Stimulated activated CD4-positive, alpha-beta T cell treated with anti-CD3 and anti-CD28 coated beads, Interleukin-2, amount 100 ng/mL, for 24 hours (primary cell): ENCODE measurements around the gene S100A2.
"Not testable (repeated sequence)": the region's sequence is repeated elsewhere in the genome, so short reads cannot be mapped to it uniquely, and the experiment has no call there.

Experiments used
- DNase-seq, 2 donors: peaks; one replicate each; pipeline ENCODE4 v3.0.0-alpha.2; 2020

S100A2 gene

DNA sequence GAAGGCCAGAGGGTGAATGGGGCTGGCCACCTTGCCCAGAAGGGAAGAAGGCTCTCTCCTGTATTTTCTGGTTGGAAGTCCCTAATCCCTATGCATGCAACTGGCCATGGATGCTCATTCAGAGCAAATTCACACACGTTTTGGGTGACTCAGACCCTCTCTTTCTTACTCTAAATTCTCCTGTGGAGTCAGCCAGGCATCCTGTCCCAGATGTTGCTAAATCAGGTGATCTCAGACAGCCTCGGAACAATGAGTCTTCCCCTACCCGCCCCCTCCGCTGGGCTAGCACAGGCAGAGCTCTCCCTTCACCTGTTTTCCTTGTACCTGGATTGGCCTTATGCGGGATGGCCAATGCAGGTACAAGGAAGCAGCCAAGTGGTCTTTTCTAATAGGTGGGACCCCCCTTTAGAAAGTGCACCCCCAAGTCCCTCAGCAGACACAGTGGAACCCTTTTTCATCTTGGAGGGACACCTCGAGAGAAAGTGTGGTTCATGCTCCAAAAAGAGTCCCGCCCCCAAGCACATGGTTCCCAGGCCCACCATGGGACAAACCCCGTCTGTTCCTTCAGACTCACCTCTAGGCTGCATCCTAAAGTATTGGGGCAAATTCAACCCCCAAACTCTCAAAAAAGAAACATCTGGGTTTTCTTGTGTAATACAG lies 38.5 kb downstream of the S100A2 start:
- DNase-seq: no peak

DNA sequence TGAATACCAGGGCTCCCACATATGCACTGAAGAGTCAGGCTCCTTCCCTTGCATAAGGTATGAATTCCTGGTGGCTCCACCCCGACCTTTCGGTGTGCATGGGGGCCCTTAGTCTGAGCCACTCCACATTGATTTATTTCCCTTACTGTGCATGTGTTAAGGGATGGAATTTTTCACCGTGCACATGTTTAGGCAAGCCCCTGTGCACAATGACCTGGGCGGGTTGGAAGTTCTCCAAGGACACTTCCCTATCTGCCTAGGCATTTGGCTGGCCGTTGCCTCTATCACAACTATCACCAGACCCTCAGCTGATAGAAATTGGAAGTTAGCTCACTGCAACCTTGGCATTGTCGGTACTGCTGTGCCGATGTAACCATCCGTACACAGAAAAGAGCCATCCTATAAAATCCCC lies 39.5 kb downstream of the S100A2 start:
- no peak for DNase-seq

DNA sequence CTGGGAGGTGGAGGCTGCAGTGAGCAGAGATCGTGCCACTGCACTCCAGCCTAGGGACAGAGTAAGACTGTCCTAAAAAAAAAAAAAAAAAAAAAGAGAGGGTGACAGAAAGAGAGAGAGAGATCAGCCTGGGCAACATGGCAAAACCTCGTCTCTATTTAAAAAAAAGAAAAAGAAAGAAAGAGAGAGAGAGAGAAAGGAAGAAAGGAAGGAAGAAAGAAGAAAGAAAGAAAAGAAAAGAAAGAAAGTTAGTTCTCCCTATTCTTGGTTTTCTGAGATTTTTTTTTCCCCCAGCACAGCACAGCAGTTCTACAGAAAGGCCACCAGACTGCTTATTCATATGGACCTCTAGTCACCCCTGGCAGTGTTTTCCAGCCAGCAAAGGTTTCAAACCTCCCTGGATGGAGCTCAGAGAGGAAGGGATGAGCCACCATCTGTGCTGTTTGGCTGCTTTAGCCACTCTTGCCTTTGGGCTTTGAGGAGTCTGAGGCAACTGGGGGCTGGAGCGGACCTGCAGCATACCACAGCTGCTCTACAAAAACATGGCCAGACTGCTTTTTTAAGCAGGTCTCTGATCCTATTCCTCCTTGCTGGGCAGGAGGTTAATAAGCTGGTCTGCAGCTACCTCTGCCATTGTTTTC lies 40.4 kb downstream of the S100A2 start:
- DNase-seq: no peak

DNA sequence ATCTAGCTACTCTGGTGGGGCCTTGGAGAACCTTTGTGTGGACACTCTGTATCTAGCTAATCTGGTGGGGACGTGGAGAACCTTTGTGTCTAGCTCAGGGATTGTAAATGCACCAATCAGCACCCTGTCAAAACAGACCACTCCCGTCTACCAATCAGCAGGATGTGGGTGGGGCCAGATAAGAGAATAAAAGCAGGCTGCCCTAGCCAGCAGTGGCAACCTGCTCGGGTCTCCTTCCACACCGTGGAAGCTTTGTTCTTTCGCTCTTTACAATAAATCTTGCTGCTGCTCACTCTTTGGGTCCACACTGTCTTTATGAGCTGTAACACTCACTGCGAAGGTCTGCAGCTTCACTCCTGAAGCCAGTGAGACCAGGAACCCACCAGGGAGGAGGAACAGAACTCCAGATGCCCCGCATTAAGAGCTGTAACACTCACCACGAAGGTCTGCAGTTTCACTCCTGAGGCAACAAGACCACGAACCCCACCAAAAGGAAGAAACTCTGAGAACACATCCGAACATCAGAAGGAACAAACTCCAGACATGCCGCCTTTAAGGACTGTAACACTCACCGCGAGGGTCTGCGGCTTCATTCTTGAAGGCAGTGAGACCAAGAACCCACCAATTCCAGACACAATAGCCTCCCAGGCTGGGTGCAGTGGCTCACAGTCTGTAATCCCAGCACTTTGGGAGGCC lies 43.1 kb downstream of the S100A2 start:
- DNase-seq: not testable (repeated sequence)

DNA sequence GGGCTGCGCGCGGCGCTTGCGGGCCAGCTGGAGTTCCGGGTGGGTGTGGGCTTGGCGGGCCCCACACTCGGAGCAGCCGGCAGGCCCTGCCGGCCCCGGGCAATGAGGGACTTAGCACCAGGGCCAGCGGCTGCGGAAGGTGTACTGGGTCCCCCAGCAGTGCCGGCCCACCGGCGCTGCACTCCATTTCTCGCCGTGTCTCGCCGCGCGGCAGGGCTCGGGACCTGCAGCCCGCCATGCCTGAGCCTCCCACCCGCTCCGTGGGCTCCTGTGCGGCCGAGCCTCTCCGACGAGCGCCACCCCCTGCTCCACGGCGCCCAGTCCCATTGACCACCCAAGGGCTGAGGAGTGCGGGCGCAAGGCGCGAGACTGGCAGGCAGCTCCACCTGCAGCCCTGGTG lies 43.8 kb downstream of the S100A2 start:
- DNase-seq: not testable (repeated sequence)

DNA sequence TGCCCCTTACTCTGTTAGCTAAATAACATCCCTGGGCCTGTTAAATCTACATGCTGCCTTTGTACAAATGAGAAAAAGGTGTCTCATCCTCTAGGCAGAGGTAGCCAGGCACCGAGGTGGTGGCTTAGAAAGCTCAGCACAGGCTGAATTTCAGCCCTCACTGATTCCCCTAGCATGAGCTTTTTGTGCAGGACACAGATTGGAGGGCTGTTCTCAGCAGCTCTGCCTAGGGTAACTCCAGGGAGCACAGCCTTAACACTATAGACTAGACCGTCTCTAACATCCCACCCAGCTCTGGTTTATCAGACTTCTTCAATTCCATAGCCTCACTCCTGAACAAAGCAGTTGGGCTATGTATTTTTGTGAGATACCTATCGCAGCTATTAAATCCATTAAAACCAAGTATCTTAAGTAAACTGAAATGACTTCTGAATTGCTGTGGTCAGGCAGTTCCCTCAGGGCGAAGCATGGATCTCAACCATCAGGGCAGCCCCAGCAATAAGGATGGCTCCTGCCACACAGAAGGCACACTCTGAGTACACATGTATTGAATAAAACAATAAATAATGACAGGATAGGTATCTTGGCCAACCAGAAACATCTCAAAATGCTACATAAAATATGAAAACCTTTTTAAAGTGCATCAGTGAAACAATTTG lies 44.7 kb downstream of the S100A2 start:
- no peak for DNase-seq

DNA sequence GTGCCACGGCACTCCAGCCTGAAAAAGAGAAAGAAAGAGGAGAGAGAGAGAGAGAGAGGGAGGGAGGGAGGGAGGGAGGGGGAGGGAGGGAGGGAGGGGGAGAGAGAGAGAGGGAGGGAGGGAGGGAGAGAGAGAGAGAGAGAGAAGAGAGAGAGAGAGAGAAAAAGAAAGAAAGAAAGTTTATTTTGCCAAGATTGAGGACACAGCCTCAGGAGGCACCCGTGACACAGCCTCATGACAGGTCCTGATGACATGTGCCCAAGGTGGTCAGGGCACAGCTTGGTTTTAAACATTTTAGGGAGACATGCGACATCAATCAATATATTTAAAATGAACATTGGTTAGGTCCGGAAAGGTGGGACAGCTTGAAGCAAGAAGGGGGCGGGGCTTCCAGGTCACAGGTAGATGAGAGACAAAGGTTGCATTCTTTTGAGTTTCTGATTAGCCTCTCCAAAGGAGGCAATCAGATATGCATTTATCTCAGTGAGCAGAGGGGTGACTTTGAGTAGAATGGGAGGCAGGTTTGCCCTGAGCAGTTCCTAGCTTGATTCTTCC lies 45.4 kb downstream of the S100A2 start:
- not testable (repeated sequence) for DNase-seq

DNA sequence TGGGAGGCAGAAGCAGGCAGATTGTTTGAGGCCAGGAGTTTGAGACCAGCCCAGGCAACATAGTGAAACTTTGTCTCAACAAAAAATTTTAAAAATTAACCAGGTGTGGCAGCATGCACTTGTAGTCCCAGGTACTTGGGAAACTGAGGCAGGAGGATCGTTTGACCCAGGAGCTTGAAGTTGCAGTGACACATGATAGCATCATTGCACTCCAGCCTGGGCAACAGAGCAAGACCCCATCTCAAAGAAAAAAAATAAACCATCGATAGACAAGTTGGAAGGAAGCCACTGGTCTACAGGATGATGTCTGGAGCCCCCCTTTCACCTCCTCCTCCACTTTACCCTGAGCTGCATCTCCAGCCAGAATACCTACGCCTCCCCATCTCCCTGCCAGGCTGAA lies 46.4 kb downstream of the S100A2 start:
- DNase-seq: no peak

DNA sequence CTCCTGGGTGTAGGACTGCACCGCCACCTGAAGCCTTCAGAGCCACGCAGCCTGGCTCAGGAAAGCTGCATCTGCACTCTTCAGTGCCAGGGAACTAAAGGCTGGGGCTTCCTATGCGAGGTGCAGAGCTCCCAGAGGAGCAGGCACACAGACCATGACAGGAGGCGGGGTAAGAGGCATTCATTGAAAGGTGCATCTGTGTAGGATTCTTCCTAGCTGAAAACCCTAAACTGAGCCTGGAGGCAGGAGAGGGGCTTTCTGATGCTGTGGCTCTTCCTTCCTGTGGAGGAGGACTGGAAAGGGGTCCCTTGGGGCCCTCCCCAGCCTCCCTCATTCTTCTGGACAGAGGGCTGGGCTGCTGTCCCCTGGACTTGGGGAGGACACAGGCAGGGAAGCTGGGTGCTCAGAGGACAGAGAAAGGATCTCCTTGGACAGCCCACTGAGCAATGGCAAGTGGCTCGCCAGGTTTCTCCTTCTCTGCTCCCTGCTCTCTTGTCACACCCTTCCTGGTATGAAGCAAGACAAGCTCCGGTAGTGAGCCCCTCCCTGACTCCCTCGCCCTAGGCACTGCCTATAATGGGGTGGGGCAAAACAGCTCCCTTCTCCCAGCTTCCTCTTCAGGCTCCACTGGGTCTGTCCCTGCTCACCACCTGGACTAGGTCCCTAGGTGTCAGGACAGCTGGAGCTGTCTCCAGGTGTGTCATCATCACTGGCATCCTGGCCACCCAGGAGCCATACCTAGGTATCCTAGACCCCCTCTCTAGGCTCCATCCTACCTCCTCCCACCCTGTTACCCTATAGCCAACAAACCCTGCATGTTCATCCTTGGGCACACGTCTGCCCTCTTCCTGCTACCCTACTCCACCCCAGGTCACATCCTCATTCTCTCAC lies 49.9 kb downstream of the S100A2 start:
- DNase-seq: no peak

DNA sequence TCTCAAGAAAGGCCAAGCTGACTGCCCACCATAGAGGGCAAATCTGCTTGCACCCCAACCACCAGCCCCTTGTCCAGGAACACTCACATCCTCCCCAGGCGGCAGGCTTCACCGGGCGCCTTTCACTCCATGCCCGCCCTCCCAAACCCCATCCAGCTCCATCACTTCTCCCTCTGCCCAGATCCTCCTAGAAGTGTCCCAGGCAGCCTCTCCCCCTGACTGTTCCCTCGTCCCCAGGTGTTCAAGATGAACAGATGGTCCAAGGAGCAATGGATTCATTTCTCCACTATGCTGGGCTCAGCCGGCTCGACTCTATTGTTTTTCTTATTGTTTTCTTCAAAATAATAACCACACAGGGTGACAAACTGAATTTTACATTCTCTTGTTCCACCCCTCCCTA lies 52.0 kb downstream of the S100A2 start:
- DNase-seq: no peak

DNA sequence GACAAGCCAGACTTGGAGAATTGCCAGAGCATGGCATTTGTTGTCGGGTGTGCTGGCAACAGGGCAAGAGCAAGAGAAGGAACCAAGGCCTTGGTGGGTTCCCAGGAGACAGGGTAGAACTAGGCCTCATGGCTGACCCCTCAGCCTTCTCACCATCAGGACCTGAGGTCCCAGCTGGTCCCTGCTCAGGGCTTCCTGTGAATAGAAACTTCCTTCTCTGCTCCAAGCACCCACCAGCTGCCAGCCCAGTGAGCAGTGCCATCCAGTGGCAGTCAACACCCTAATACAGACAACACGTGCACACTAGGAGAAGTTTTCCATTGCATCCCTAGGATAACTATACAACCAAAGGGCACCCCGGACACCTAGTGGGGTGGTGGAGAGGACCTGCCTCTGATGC lies 52.6 kb downstream of the S100A2 start:
- DNase-seq: no peak
